CD4-positive, CD25-positive, alpha-beta regulatory T cell (primary cell): Measurements from ENCODE around the gene ALK. TPM values are rescaled to one million over a fixed set of nuclear protein-coding genes. Genes with fewer than 3 reads are reported as not detected.
"Not testable (repeated sequence)": the region's sequence is repeated elsewhere in the genome, so short reads cannot be mapped to it uniquely, and the experiment has no call there.

Experiments
- ATAC-seq, 2 donors: fragments of 150-1000 bp; cut with Tn5 transposase; one replicate each; pipeline ENCODE4 v1.10.0; 2021; ENCODE audit warnings: low read depth in 2 of 2, moderate number of reproducible peaks in 2 of 2, moderate library complexity in 1 of 2
- DNase-seq, 3 donors: peaks; one replicate each; pipeline versions ENCODE4 v3.0.0 to v3.0.0-alpha.2; 2012 to 2022; ENCODE audit warnings: mixed read lengths in 1 of 3
- H3K27ac ChIP-seq: one replicate; pipeline ENCODE4 v1.7.0; 2013; ENCODE audit warnings: mild to moderate bottlenecking, low read length; ENCODE audit not compliant: insufficient read depth, poor library complexity, severe bottlenecking
- H3K27me3 ChIP-seq: one replicate; pipeline ENCODE4 v1.7.0; 2013; ENCODE audit warnings: low read length; ENCODE audit not compliant: control insufficient read depth, insufficient read depth
- H3K36me3 ChIP-seq: one replicate; pipeline ENCODE4 v1.7.0; 2013; ENCODE audit warnings: mild to moderate bottlenecking, low read length, moderate library complexity; ENCODE audit not compliant: control insufficient read depth, insufficient read depth
- H3K4me1 ChIP-seq: 2 replicates; pipeline ENCODE4 v1.7.0; 2013; ENCODE audit warnings: mild to moderate bottlenecking, low read length; ENCODE audit not compliant: insufficient read depth, control insufficient read depth, poor library complexity, severe bottlenecking
- H3K4me3 ChIP-seq: one replicate; pipeline ENCODE4 v1.7.0; 2013; ENCODE audit warnings: low read depth, mild to moderate bottlenecking, low read length, moderate library complexity
- H3K9me3 ChIP-seq, 2 experiments: 1 replicate in 1 of 2; 2 replicates in 1 of 2; pipeline ENCODE4 v1.7.0; 2013; ENCODE audit warnings: low read length in 2 of 2, mild to moderate bottlenecking in 1 of 2, moderate library complexity in 1 of 2; ENCODE audit not compliant: control insufficient read depth in 2 of 2
- H3K27ac Mint-ChIP-seq, 3 donors: one replicate each; pipeline ENCODE4 v1.8.0; 2020 to 2022; ENCODE audit warnings: mild to moderate bottlenecking in 3 of 3, mixed read lengths in 3 of 3, moderate library complexity in 2 of 3
- H3K27me3 Mint-ChIP-seq: one replicate; pipeline ENCODE4 v1.8.0; 2022; ENCODE audit warnings: mild to moderate bottlenecking, mixed read lengths
- H3K36me3 Mint-ChIP-seq: one replicate; pipeline ENCODE4 v1.8.0; 2020; ENCODE audit warnings: mixed read lengths
- H3K4me1 Mint-ChIP-seq, 4 donors: one replicate each; pipeline ENCODE4 v1.8.0; 2020 to 2022; ENCODE audit warnings: mixed read lengths in 4 of 4, mild to moderate bottlenecking in 1 of 4
- H3K4me3 Mint-ChIP-seq, 4 donors: one replicate each; pipeline ENCODE4 v1.8.0; 2020 to 2022; ENCODE audit warnings: mild to moderate bottlenecking in 4 of 4, mixed read lengths in 4 of 4, moderate library complexity in 3 of 4
- H3K9me3 Mint-ChIP-seq, 7 donors: one replicate each; pipeline ENCODE4 v1.8.0; 2020 to 2022; ENCODE audit warnings: mixed read lengths in 7 of 7, mild to moderate bottlenecking in 3 of 7, moderate library complexity in 2 of 7
- polyA plus RNA-seq, 4 donors: library from polyadenylated mRNA; unstranded; fragments of 300-500 nt; fragmentation: Illumina TruSeq; gene quantifications; one replicate each; pipeline ENCODE4 v1.2.3, GENCODE V29; 2021
- total RNA-seq: library from RNA; stranded (reverse); gene quantifications from one replicate; pipeline ENCODE4 v1.2.3, GENCODE V29; 2022

ALK gene
- total and polyA plus RNA-seq, 5 donors from 2014 or later = not detected

- Histone ChIP-seq H3K4me3 (no peak overlapping the region), H3K4me1 (no peaks in the 10 kb centered on the region), H3K27ac (no peak overlapping the region), H3K9me3 (no peaks in the 10 kb centered on the region), H3K27me3 (no peaks in the 10 kb centered on the region), H3K36me3 (no peaks in the 10 kb centered on the region)
- H3K27ac Mint-ChIP-seq = no peak overlapping the region
- DNase-seq = no peak
- no peak for ATAC-seq
- H3K27me3 Mint-ChIP-seq = peaks cover 9% of the 10 kb centered on the region
- H3K4me3 Mint-ChIP-seq = no peak overlapping the region
- H3K36me3 Mint-ChIP-seq = no peaks in the 10 kb centered on the region
- H3K9me3 Mint-ChIP-seq = peaks cover 0 to 3% (median 0%) of the 10 kb centered on the region in 7 donors
- no peaks in the 10 kb centered on the region for H3K4me1 Mint-ChIP-seq
Measured at GRCh38 chr2:29751390-29751789, 170.0 kb downstream of the ALK start.

- not testable (repeated sequence) for H3K27ac ChIP-seq, H3K36me3 ChIP-seq, H3K9me3 Mint-ChIP-seq, DNase-seq, H3K4me3 ChIP-seq, H3K4me3 Mint-ChIP-seq, H3K27ac Mint-ChIP-seq, H3K4me1 Mint-ChIP-seq, H3K36me3 Mint-ChIP-seq, ATAC-seq, H3K27me3 ChIP-seq, H3K27me3 Mint-ChIP-seq, H3K4me1 ChIP-seq, H3K9me3 ChIP-seq
Measured at GRCh38 chr2:29750463-29750862, 170.9 kb downstream of the ALK start.

- Histone ChIP-seq H3K9me3 (no peaks in the 10 kb centered on the region), H3K27me3 (no peaks in the 10 kb centered on the region), H3K4me1 (no peaks in the 10 kb centered on the region), H3K27ac (no peak overlapping the region), H3K4me3 (no peak overlapping the region), H3K36me3 (no peaks in the 10 kb centered on the region)
- no peak overlapping the region for H3K27ac Mint-ChIP-seq
- H3K4me1 Mint-ChIP-seq = no peaks in the 10 kb centered on the region
- no peak for DNase-seq
- no peaks in the 10 kb centered on the region for H3K36me3 Mint-ChIP-seq
- H3K27me3 Mint-ChIP-seq = peaks cover 9% of the 10 kb centered on the region
- H3K4me3 Mint-ChIP-seq = no peak overlapping the region
- peaks cover 0 to 3% (median 0%) of the 10 kb centered on the region in 7 donors for H3K9me3 Mint-ChIP-seq
- no peak for ATAC-seq
Measured at GRCh38 chr2:29749843-29750242, 171.5 kb downstream of the ALK start.

GRCh38 chr2:29749041-29749440 lies 172.3 kb downstream of the ALK start:
- H3K27me3 ChIP-seq = no peaks in the 10 kb centered on the region
- Mint-ChIP-seq H3K27me3 (peaks cover 9% of the 10 kb centered on the region), H3K4me1 (no peaks in the 10 kb centered on the region), H3K9me3 (peaks cover 0 to 3% (median 0%) of the 10 kb centered on the region in 7 donors), H3K4me3 (no peak overlapping the region), H3K36me3 (no peaks in the 10 kb centered on the region), H3K27ac (no peak overlapping the region)
- H3K9me3 ChIP-seq = no peaks in the 10 kb centered on the region
- no peak for DNase-seq
- H3K4me3 ChIP-seq = no peak overlapping the region
- H3K36me3 ChIP-seq = no peaks in the 10 kb centered on the region
- no peak overlapping the region for H3K27ac ChIP-seq
- H3K4me1 ChIP-seq = no peaks in the 10 kb centered on the region
- no peak for ATAC-seq

GRCh38 chr2:29747786-29748470 lies 173.5 kb downstream of the ALK start:
- no peaks in the 10 kb centered on the region for H3K4me1 ChIP-seq
- no peaks in the 10 kb centered on the region for H3K27me3 ChIP-seq
- Mint-ChIP-seq H3K27me3 (peaks cover 9% of the 10 kb centered on the region), H3K27ac (no peak overlapping the region), H3K9me3 (peaks cover 0 to 2% (median 0%) of the 10 kb centered on the region in 7 donors), H3K4me1 (no peaks in the 10 kb centered on the region), H3K36me3 (no peaks in the 10 kb centered on the region), H3K4me3 (no peak overlapping the region)
- no peak for ATAC-seq
- H3K4me3 ChIP-seq = no peak overlapping the region
- H3K27ac ChIP-seq = no peak overlapping the region
- H3K36me3 ChIP-seq = no peaks in the 10 kb centered on the region
- DNase-seq = no peak
- H3K9me3 ChIP-seq = no peaks in the 10 kb centered on the region

- H3K9me3 Mint-ChIP-seq = peaks cover 0 to 2% (median 0%) of the 10 kb centered on the region in 7 donors
- no peaks in the 10 kb centered on the region for H3K36me3 ChIP-seq
- no peak overlapping the region for H3K27ac ChIP-seq
- H3K27me3 ChIP-seq = no peaks in the 10 kb centered on the region
- no peak overlapping the region for H3K4me3 Mint-ChIP-seq
- H3K9me3 ChIP-seq = no peaks in the 10 kb centered on the region
- peaks cover 5% of the 10 kb centered on the region for H3K27me3 Mint-ChIP-seq
- H3K4me1 Mint-ChIP-seq = no peaks in the 10 kb centered on the region
- no peak for DNase-seq
- H3K36me3 Mint-ChIP-seq = no peaks in the 10 kb centered on the region
- no peak for ATAC-seq
- no peak overlapping the region for H3K27ac Mint-ChIP-seq
- no peaks in the 10 kb centered on the region for H3K4me1 ChIP-seq
- H3K4me3 ChIP-seq = no peak overlapping the region
Measured at GRCh38 chr2:29744976-29745375, 176.4 kb downstream of the ALK start.

- Histone ChIP-seq H3K9me3 (no peaks in the 10 kb centered on the region), H3K4me3 (no peak overlapping the region), H3K36me3 (no peaks in the 10 kb centered on the region), H3K27me3 (no peaks in the 10 kb centered on the region), H3K27ac (no peak overlapping the region), H3K4me1 (no peaks in the 10 kb centered on the region)
- Mint-ChIP-seq H3K9me3 (peaks cover 0 to 2% (median 0%) of the 10 kb centered on the region in 7 donors), H3K4me3 (no peak overlapping the region), H3K4me1 (peaks cover 0 to under 1% (median 0%) of the 10 kb centered on the region in 4 donors), H3K27me3 (peaks cover 4% of the 10 kb centered on the region), H3K27ac (no peak overlapping the region), H3K36me3 (no peaks in the 10 kb centered on the region)
- no peak for ATAC-seq
- no peak for DNase-seq
Measured at GRCh38 chr2:29743516-29743915, 177.9 kb downstream of the ALK start.

GRCh38 chr2:29742656-29743055 lies 178.7 kb downstream of the ALK start:
- Histone ChIP-seq H3K27me3 (no peaks in the 10 kb centered on the region), H3K9me3 (no peaks in the 10 kb centered on the region), H3K4me1 (no peaks in the 10 kb centered on the region), H3K27ac (no peak overlapping the region), H3K36me3 (no peaks in the 10 kb centered on the region), H3K4me3 (no peak overlapping the region)
- ATAC-seq (no peak), DNase-seq (no peak)
- peaks cover 4% of the 10 kb centered on the region for H3K27me3 Mint-ChIP-seq
- H3K4me3 Mint-ChIP-seq = no peak overlapping the region
- peak overlapping the region in 1 of 3 donors; percentile 49 for H3K27ac Mint-ChIP-seq
- H3K9me3 Mint-ChIP-seq = no peaks in the 10 kb centered on the region
- peaks cover 0 to 2% (median 0%) of the 10 kb centered on the region in 4 donors for H3K4me1 Mint-ChIP-seq
- no peaks in the 10 kb centered on the region for H3K36me3 Mint-ChIP-seq
